Measurements from ENCODE around the gene BCAP31. TPM values are rescaled to one million over a fixed set of nuclear protein-coding genes. Genes with fewer than 3 reads are reported as not detected.

The BCAP31 gene
- total and polyA plus RNA-seq, 2 of the 13 experiments (the other 11 are each of a cell fraction or from before 2014, with no cell fraction given), result 139 to 178 TPM

GRCh38 chrX:153726286-153727122, 2.3 kb upstream of the BCAP31 start (continued):
- TF ChIP-seq KDM2A (CRISPR knock-in tag; IDR thresholded peaks at IDR 0.05; ENCODE audit: borderline replicate concordance, low read depth) (peak; percentile 33; the same call in 1 of the 2 replicates), AGO2 (optimal IDR thresholded peaks at IDR 0.05; ENCODE audit: low read depth, low read length) (peak; percentile 40), ZNF180 (CRISPR knock-in tag; IDR thresholded peaks at IDR 0.05; ENCODE audit: borderline replicate concordance, low read depth) (no peak), ZNF713 (CRISPR knock-in tag; IDR thresholded peaks at IDR 0.05) (0 out of 2 replicates have a peak, but pooled peaks have one; percentile 39), ZNF770 (CRISPR knock-in tag; IDR thresholded peaks at IDR 0.05) (no peak), ZNF12 (CRISPR knock-in tag; IDR thresholded peaks at IDR 0.05) (peak; percentile 38; the same call in 1 of the 2 replicates), NFKB2 (CRISPR knock-in tag; IDR thresholded peaks at IDR 0.05; ENCODE audit: borderline replicate concordance) (no peak; the same call in 1 of the 2 replicates), HNRNPL (IDR thresholded peaks at IDR 0.05; ENCODE audit: low read depth, low read length) (peak; percentile 60; the same call in 1 of the 2 replicates), ARNTL (CRISPR knock-in tag; IDR thresholded peaks at IDR 0.05) (0 out of 2 replicates have a peak, but pooled peaks have one; percentile 29), REPIN1 (CRISPR knock-in tag; IDR thresholded peaks at IDR 0.05; ENCODE audit: borderline replicate concordance, low read depth) (0 out of 2 replicates have a peak, but pooled peaks have one; percentile 44), TMF1 (CRISPR knock-in tag; IDR thresholded peaks at IDR 0.05; ENCODE audit: low read depth) (peak; percentile 59; the same call in 1 of the 2 replicates), MED1 (CRISPR knock-in tag; IDR thresholded peaks at IDR 0.05) (peak; percentile 80), PAXIP1 (CRISPR knock-in tag; conservative IDR thresholded peaks at IDR 0.05) (peak; percentile 74), POLR2A (IDR thresholded peaks at IDR 0.05; ENCODE audit: insufficient read depth in 1 of 2, low read depth in 2 of 2, low read length in 2 of 2) (peak in 1 of 2 experiments; percentile 86; a peak in 2 of 4 replicates), GABPA (IDR thresholded peaks at IDR 0.05; ENCODE audit: low read depth, low read length) (no peak), GABPA (CRISPR knock-in tag; IDR thresholded peaks at IDR 0.05; ENCODE audit: low read depth) (peak; percentile 22; the same call in 1 of the 2 replicates), NR0B2 (CRISPR knock-in tag; IDR thresholded peaks at IDR 0.05) (0 out of 2 replicates have a peak, but pooled peaks have one; percentile 38), MAFF (IDR thresholded peaks at IDR 0.05; ENCODE audit: low read depth, low read length) (peak; percentile 2; the same call in 1 of the 2 replicates), TFE3 (CRISPR knock-in tag; IDR thresholded peaks at IDR 0.05) (no peak), ZNF414 (CRISPR knock-in tag; IDR thresholded peaks at IDR 0.05) (peak; percentile 91), POLR2AphosphoS2 (IDR thresholded peaks at IDR 0.05; ENCODE audit: low read depth, low read length) (no peak)

Measured in HepG2 (cell line).